Fibroblast of lung (primary cell): Measurements from ENCODE around the gene USO1.
"Not testable (repeated sequence)": the region's sequence is repeated elsewhere in the genome, so short reads cannot be mapped to it uniquely, and the experiment has no call there.

Experiments
- EZH2 ChIP-seq: IDR thresholded peaks from 2 replicates; pipeline ENCODE4 v1.5.1; 2012; ENCODE audit warnings: low read length, control low read depth, mild to moderate bottlenecking; ENCODE audit errors: missing control alignments
- TF ChIP-seq, protein P1 (sequence below), 2 donors: IDR thresholded peaks in 1 of 2; conservative IDR thresholded peaks in 1 of 2; 1 replicate in 1 of 2; 2 replicates in 1 of 2; pipeline ENCODE4 v1.5.1; 2011 to 2012; ENCODE audit warnings: low read length in 2 of 2, control low read depth in 1 of 2, inconsistent platforms in 1 of 2, low read depth in 1 of 2, mild to moderate bottlenecking in 1 of 2

- TF ChIP-seq EZH2, result not testable (repeated sequence)
- TF ChIP-seq, protein P1, sequence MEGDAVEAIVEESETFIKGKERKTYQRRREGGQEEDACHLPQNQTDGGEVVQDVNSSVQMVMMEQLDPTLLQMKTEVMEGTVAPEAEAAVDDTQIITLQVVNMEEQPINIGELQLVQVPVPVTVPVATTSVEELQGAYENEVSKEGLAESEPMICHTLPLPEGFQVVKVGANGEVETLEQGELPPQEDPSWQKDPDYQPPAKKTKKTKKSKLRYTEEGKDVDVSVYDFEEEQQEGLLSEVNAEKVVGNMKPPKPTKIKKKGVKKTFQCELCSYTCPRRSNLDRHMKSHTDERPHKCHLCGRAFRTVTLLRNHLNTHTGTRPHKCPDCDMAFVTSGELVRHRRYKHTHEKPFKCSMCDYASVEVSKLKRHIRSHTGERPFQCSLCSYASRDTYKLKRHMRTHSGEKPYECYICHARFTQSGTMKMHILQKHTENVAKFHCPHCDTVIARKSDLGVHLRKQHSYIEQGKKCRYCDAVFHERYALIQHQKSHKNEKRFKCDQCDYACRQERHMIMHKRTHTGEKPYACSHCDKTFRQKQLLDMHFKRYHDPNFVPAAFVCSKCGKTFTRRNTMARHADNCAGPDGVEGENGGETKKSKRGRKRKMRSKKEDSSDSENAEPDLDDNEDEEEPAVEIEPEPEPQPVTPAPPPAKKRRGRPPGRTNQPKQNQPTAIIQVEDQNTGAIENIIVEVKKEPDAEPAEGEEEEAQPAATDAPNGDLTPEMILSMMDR (conservative IDR thresholded peaks at IDR 0.05 in 1 of 2, IDR thresholded peaks at IDR 0.05 in 1 of 2; ENCODE audit: low read depth in 1 of 2, low read length in 2 of 2), result not testable (repeated sequence)
These were observed 32.3 kb upstream of the USO1 start for GRCh38 chr4:75692066-75692465.
